ENCODE measurements around the gene ARMC3. TPM values are rescaled to one million over a fixed set of nuclear protein-coding genes. Genes with fewer than 3 reads are reported as not detected.

Gene ARMC3
- total RNA-seq, 1 experiment from 2014 or later, result 14.4 TPM

DNA sequence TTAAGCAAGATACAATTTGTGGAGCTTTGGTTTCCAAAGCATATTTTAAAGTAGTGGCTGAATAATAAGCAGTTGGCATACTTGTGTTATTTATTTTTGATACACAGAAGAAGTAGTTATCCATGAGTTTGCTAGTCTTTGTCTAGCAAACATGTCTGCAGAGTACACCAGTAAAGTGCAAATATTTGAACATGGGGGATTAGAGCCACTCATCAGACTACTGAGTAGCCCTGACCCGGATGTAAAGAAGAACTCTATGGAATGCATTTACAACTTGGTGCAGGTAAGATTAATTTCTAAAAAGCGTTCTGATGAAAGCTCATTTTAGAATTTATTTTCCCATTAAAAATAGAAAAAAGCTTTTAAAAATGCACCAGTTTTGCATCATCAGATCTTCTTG is 31.4 kb downstream of the ARMC3 start:
- H3K9me2 ChIP-seq (ENCODE audit: insufficient read depth), result no peaks in the 10 kb centered on the region
- no peaks in the 10 kb centered on the region for H3K9me3 ChIP-seq (ENCODE audit: insufficient read depth, low read depth)
- H2AFZ ChIP-seq, result no peak overlapping the region
- H4K20me1 ChIP-seq (ENCODE audit: insufficient read depth), result no peaks in the 10 kb centered on the region
- H3K27ac ChIP-seq, result no peak overlapping the region
- no peaks in the 10 kb centered on the region for H3K79me2 ChIP-seq (ENCODE audit: low read depth)
- DNase-seq, result no peak
- no peaks in the 10 kb centered on the region for H3K27me3 ChIP-seq (ENCODE audit: insufficient read depth, low read depth)
- no TSS peak for BruUV-seq (replicated peaks)
- TF ChIP-seq, protein P1, sequence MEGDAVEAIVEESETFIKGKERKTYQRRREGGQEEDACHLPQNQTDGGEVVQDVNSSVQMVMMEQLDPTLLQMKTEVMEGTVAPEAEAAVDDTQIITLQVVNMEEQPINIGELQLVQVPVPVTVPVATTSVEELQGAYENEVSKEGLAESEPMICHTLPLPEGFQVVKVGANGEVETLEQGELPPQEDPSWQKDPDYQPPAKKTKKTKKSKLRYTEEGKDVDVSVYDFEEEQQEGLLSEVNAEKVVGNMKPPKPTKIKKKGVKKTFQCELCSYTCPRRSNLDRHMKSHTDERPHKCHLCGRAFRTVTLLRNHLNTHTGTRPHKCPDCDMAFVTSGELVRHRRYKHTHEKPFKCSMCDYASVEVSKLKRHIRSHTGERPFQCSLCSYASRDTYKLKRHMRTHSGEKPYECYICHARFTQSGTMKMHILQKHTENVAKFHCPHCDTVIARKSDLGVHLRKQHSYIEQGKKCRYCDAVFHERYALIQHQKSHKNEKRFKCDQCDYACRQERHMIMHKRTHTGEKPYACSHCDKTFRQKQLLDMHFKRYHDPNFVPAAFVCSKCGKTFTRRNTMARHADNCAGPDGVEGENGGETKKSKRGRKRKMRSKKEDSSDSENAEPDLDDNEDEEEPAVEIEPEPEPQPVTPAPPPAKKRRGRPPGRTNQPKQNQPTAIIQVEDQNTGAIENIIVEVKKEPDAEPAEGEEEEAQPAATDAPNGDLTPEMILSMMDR (conservative IDR thresholded peaks at IDR 0.05), result no peak
- no peak for TF ChIP-seq EZH2 (IDR thresholded peaks at IDR 0.05; ENCODE audit: low read depth)
- H3K36me3 ChIP-seq (ENCODE audit: low read depth), result no peaks in the 10 kb centered on the region
- no peaks in the 10 kb centered on the region for H3K4me1 ChIP-seq (replicated peaks; ENCODE audit: insufficient read depth)
- no peak overlapping the region for H3K4me3 ChIP-seq
- no peaks in the 10 kb centered on the region for H3F3A ChIP-seq (ENCODE audit: insufficient read depth, low read depth)
- POLR2A ChIA-PET (ENCODE audit: unreplicated experiment), result interaction anchor here (0.7 kb wide), 1 partner anchor 229 kb away, joined by 6 read pairs; no protein-coding TSS in a partner anchor
- CTCF ChIA-PET, result interaction anchor here (0.7 kb wide), 1 partner anchor 16 kb away, joined by 3 read pairs; no protein-coding TSS in a partner anchor
- intact Hi-C loops (cut with micrococcal nuclease; ENCODE audit: unreplicated experiment), result no loop called here
- no peak overlapping the region for H3K4me2 ChIP-seq

DNA sequence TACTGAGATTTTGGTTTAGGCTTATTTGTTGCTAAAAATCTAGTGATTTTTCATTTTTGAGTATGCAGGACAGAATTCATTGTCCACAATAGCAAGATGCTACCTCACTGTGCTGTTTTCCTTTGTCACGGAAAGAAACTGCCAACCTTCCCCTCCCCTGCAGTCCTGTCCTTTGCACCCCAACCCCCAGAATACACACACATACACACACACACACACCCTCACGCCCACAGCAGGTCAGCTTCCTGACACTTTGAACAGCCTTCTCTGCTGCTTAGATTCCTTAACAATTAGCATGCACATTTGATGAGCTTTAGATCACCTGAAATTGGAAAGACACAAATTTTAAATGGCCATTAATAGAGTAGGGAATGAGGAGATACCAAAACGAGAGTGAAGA is 32.1 kb downstream of the ARMC3 start:
- Histone ChIP-seq H3F3A (ENCODE audit: insufficient read depth, low read depth) (no peaks in the 10 kb centered on the region), H3K27me3 (ENCODE audit: insufficient read depth, low read depth) (no peaks in the 10 kb centered on the region), H3K79me2 (ENCODE audit: low read depth) (no peaks in the 10 kb centered on the region), H3K36me3 (ENCODE audit: low read depth) (no peaks in the 10 kb centered on the region), H3K4me1 (replicated peaks; ENCODE audit: insufficient read depth) (no peaks in the 10 kb centered on the region), H3K9me3 (ENCODE audit: insufficient read depth, low read depth) (no peaks in the 10 kb centered on the region), H3K9me2 (ENCODE audit: insufficient read depth) (no peaks in the 10 kb centered on the region), H3K4me2 (no peak overlapping the region), H3K27ac (no peak overlapping the region), H4K20me1 (ENCODE audit: insufficient read depth) (no peaks in the 10 kb centered on the region), H2AFZ (no peak overlapping the region), H3K4me3 (no peak overlapping the region)
- TF ChIP-seq EZH2 (IDR thresholded peaks at IDR 0.05; ENCODE audit: low read depth), result no peak
- TF ChIP-seq, protein P1 (conservative IDR thresholded peaks at IDR 0.05), result no peak
- DNase-seq, result no peak
- ChIA-PET CTCF (no interaction called here), POLR2A (ENCODE audit: unreplicated experiment) (interaction anchor here (0.7 kb wide), 1 partner anchor 229 kb away, joined by 6 read pairs; no protein-coding TSS in a partner anchor)
- BruUV-seq (replicated peaks), result no TSS peak
- intact Hi-C loops (cut with micrococcal nuclease; ENCODE audit: unreplicated experiment), result no loop called here

DNA sequence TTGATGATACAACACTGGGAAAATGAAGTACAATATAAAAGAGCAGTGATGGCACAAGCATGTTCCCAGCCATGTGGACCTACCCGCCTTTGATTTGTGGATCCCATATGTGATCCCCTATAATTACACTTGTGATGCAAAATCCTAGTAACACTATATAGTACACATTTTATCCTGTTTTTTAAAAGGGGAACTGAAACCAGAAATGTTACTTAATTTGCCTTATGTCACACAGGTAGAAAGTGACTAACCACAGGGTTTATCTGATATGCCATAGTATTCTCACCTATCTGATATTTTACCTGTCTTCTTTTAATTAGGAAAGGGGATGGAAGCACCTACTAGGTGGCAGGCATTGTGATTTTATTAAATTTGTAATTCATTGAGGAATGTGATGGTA is 35.0 kb downstream of the ARMC3 start:
- Histone ChIP-seq H3K27ac (no peak overlapping the region), H3K4me3 (no peak overlapping the region), H3K4me1 (replicated peaks; ENCODE audit: insufficient read depth) (no peaks in the 10 kb centered on the region), H3F3A (ENCODE audit: insufficient read depth, low read depth) (no peaks in the 10 kb centered on the region), H4K20me1 (ENCODE audit: insufficient read depth) (no peaks in the 10 kb centered on the region), H3K79me2 (ENCODE audit: low read depth) (no peaks in the 10 kb centered on the region), H3K9me3 (ENCODE audit: insufficient read depth, low read depth) (no peaks in the 10 kb centered on the region), H3K9me2 (ENCODE audit: insufficient read depth) (no peaks in the 10 kb centered on the region), H2AFZ (no peak overlapping the region), H3K4me2 (no peak overlapping the region), H3K36me3 (ENCODE audit: low read depth) (no peaks in the 10 kb centered on the region), H3K27me3 (ENCODE audit: insufficient read depth, low read depth) (no peaks in the 10 kb centered on the region)
- CTCF ChIA-PET, result no interaction called here
- intact Hi-C loops (cut with micrococcal nuclease; ENCODE audit: unreplicated experiment), result no loop called here
- no peak for DNase-seq
- POLR2A ChIA-PET (ENCODE audit: unreplicated experiment), result no interaction called here
- no TSS peak for BruUV-seq (replicated peaks)
- TF ChIP-seq EZH2 (IDR thresholded peaks at IDR 0.05; ENCODE audit: low read depth), result no peak
- TF ChIP-seq, protein P1 (conservative IDR thresholded peaks at IDR 0.05), result no peak

All from PC-9 (cell line).